ENCODE results near the gene KIF5C. TPM values are rescaled to one million over a fixed set of nuclear protein-coding genes. Genes with fewer than 3 reads are reported as not detected.

The KIF5C gene
- total and polyA plus RNA-seq, 2 donors (not counting 1 experiment from before 2014, with no cell fraction given) = 0.09 to 0.17 TPM

DNA sequence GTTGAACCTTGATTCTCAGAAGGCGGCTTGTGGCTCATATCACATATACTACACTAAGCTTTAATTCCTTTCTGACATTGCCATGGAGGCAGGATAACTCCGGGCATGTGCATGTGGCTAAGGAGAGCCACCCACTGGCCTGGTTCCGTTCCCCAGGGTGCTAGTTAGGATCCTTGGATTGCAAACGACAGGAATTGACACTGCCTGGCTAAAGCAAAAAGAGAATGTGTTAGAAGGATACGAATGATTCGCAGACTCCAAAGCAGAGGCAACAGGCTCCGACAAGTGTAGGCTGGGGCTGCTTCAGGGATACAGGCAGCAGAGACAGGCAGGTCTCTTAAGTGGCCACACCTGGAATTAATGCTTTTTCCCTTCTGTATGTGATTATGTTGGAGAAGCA is 92.0 kb downstream of the KIF5C start:
- no peak overlapping the region for H3K27ac ChIP-seq (ENCODE audit: insufficient read depth, low read length)
- H3K27me3 ChIP-seq (ENCODE audit: control insufficient read depth, insufficient read depth, low read length) = no peaks in the 10 kb centered on the region
- H3K4me1 ChIP-seq (ENCODE audit: control insufficient read depth, extremely low read depth, insufficient read depth, low read length) = no peaks in the 10 kb centered on the region

DNA sequence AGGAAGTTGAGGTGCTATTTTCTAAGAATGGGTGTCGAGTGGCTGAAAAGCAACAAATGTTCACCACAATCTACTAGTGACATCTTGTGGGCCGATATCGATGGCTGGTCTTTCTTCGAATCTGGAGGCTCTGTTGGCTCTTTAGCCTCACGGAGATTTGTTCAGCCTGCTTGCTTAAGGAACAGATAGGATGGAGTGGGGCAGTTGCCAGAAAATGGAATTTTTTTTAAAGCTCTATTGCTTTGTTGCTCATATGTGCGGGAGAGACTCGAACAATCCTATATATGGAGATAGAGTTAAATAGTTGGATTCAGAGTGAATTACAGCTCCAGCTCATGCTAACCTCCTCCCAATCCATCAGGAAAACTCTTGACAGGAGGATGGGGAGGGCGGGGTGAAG is 92.6 kb downstream of the KIF5C start:
- Histone ChIP-seq H2AFZ (ENCODE audit: low read length) (no peak overlapping the region), H3K27me3 (ENCODE audit: control insufficient read depth, insufficient read depth, low read length) (no peaks in the 10 kb centered on the region), H3K4me1 (ENCODE audit: control insufficient read depth, extremely low read depth, insufficient read depth, low read length) (no peaks in the 10 kb centered on the region), H3K27ac (ENCODE audit: insufficient read depth, low read length) (no peak overlapping the region), H3K4me2 (ENCODE audit: extremely low read depth, insufficient read depth, low read length) (no peak overlapping the region), H3K9ac (ENCODE audit: insufficient read depth, low read length) (no peak overlapping the region), H3K4me3 (replicated peaks in 1 of 4; ENCODE audit: control extremely low read depth in 1 of 4, insufficient read depth in 1 of 4, low read depth in 3 of 4, low read length in 4 of 4) (no peak overlapping the region), H3K36me3 (ENCODE audit: control insufficient read depth, insufficient read depth, low read length) (no peaks in the 10 kb centered on the region), H3K79me2 (ENCODE audit: control insufficient read depth, insufficient read depth, low read length) (no peaks in the 10 kb centered on the region), H4K20me1 (ENCODE audit: control insufficient read depth, extremely low read depth, insufficient read depth, low read length) (no peaks in the 10 kb centered on the region), H3K9me3 (ENCODE audit: control insufficient read depth, insufficient read depth, low read depth, low read length) (no peaks in the 10 kb centered on the region)
- no peak for TF ChIP-seq EZH2 (IDR thresholded peaks at IDR 0.05; ENCODE audit: low read length, missing control alignments)
- TF ChIP-seq, protein P1, sequence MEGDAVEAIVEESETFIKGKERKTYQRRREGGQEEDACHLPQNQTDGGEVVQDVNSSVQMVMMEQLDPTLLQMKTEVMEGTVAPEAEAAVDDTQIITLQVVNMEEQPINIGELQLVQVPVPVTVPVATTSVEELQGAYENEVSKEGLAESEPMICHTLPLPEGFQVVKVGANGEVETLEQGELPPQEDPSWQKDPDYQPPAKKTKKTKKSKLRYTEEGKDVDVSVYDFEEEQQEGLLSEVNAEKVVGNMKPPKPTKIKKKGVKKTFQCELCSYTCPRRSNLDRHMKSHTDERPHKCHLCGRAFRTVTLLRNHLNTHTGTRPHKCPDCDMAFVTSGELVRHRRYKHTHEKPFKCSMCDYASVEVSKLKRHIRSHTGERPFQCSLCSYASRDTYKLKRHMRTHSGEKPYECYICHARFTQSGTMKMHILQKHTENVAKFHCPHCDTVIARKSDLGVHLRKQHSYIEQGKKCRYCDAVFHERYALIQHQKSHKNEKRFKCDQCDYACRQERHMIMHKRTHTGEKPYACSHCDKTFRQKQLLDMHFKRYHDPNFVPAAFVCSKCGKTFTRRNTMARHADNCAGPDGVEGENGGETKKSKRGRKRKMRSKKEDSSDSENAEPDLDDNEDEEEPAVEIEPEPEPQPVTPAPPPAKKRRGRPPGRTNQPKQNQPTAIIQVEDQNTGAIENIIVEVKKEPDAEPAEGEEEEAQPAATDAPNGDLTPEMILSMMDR (conservative IDR thresholded peaks at IDR 0.05 in 1 of 2, IDR thresholded peaks at IDR 0.05 in 1 of 2; ENCODE audit: low read depth in 1 of 2, low read length in 2 of 2) = peak in 1 of 2 donors; percentile 20
- peak in 1 of 2 donors; percentile 30 for DNase-seq (ENCODE audit: low read depth in 2 of 2)

More for the DNA sequence above, 92.0 kb downstream of the KIF5C start:
- H3K36me3 ChIP-seq (ENCODE audit: control insufficient read depth, insufficient read depth, low read length) = no peaks in the 10 kb centered on the region
- no peak overlapping the region for H3K4me3 ChIP-seq (replicated peaks in 1 of 4; ENCODE audit: control extremely low read depth in 1 of 4, insufficient read depth in 1 of 4, low read depth in 3 of 4, low read length in 4 of 4)
- no peak overlapping the region for H3K9ac ChIP-seq (ENCODE audit: insufficient read depth, low read length)
- no peak overlapping the region for H3K4me2 ChIP-seq (ENCODE audit: extremely low read depth, insufficient read depth, low read length)
- TF ChIP-seq, protein P1 (conservative IDR thresholded peaks at IDR 0.05 in 1 of 2, IDR thresholded peaks at IDR 0.05 in 1 of 2; ENCODE audit: low read depth in 1 of 2, low read length in 2 of 2) = no peak
- no peak for TF ChIP-seq EZH2 (IDR thresholded peaks at IDR 0.05; ENCODE audit: low read length, missing control alignments)
- no peaks in the 10 kb centered on the region for H4K20me1 ChIP-seq (ENCODE audit: control insufficient read depth, extremely low read depth, insufficient read depth, low read length)
- no peak for DNase-seq (ENCODE audit: low read depth in 2 of 2)
- H3K79me2 ChIP-seq (ENCODE audit: control insufficient read depth, insufficient read depth, low read length) = no peaks in the 10 kb centered on the region
- no peak overlapping the region for H2AFZ ChIP-seq (ENCODE audit: low read length)
- H3K9me3 ChIP-seq (ENCODE audit: control insufficient read depth, insufficient read depth, low read depth, low read length) = no peaks in the 10 kb centered on the region

DNA sequence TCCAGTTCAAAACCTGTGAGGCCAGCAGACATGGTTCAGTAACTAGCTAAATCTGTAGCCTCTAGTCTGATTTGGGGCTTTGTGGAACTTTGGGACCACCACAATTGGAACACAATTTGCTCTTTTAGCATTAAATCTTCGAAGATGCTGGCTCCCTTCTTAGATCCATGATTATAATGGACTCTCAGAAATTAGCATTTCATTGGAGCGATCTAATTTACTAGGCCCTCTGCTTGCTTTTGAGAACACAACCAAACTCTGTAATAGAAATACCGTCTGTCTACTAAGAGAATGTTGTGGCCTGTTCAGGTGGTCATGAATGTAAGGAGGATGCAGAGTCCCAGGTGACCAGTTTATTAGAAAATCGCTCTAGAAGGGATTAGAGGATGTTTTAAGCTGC is 93.3 kb downstream of the KIF5C start:
- no peak for TF ChIP-seq EZH2 (IDR thresholded peaks at IDR 0.05; ENCODE audit: low read length, missing control alignments)
- TF ChIP-seq, protein P1 (conservative IDR thresholded peaks at IDR 0.05 in 1 of 2, IDR thresholded peaks at IDR 0.05 in 1 of 2; ENCODE audit: low read depth in 1 of 2, low read length in 2 of 2) = no peak
- no peaks in the 10 kb centered on the region for H3K79me2 ChIP-seq (ENCODE audit: control insufficient read depth, insufficient read depth, low read length)

More for the DNA sequence above, 93.3 kb downstream of the KIF5C start:
- no peak overlapping the region for H3K4me2 ChIP-seq (ENCODE audit: extremely low read depth, insufficient read depth, low read length)
- no peak overlapping the region for H2AFZ ChIP-seq (ENCODE audit: low read length)
- H3K36me3 ChIP-seq (ENCODE audit: control insufficient read depth, insufficient read depth, low read length) = no peaks in the 10 kb centered on the region
- H3K9ac ChIP-seq (ENCODE audit: insufficient read depth, low read length) = no peak overlapping the region
- no peaks in the 10 kb centered on the region for H3K9me3 ChIP-seq (ENCODE audit: control insufficient read depth, insufficient read depth, low read depth, low read length)
- H3K4me3 ChIP-seq (replicated peaks in 1 of 4; ENCODE audit: control extremely low read depth in 1 of 4, insufficient read depth in 1 of 4, low read depth in 3 of 4, low read length in 4 of 4) = no peak overlapping the region
- no peak for DNase-seq (ENCODE audit: low read depth in 2 of 2)
- no peaks in the 10 kb centered on the region for H4K20me1 ChIP-seq (ENCODE audit: control insufficient read depth, extremely low read depth, insufficient read depth, low read length)
- no peaks in the 10 kb centered on the region for H3K4me1 ChIP-seq (ENCODE audit: control insufficient read depth, extremely low read depth, insufficient read depth, low read length)
- no peaks in the 10 kb centered on the region for H3K27me3 ChIP-seq (ENCODE audit: control insufficient read depth, insufficient read depth, low read length)
- no peak overlapping the region for H3K27ac ChIP-seq (ENCODE audit: insufficient read depth, low read length)

Data from fibroblast of lung (primary cell).